ENCODE measurements around the gene ANKRD23. TPM values are rescaled to one million over a fixed set of nuclear protein-coding genes. Genes with fewer than 3 reads are reported as not detected.

The ANKRD23 gene
- total RNA-seq, 1 donor from 2014 or later: 0.98 TPM

DNA sequence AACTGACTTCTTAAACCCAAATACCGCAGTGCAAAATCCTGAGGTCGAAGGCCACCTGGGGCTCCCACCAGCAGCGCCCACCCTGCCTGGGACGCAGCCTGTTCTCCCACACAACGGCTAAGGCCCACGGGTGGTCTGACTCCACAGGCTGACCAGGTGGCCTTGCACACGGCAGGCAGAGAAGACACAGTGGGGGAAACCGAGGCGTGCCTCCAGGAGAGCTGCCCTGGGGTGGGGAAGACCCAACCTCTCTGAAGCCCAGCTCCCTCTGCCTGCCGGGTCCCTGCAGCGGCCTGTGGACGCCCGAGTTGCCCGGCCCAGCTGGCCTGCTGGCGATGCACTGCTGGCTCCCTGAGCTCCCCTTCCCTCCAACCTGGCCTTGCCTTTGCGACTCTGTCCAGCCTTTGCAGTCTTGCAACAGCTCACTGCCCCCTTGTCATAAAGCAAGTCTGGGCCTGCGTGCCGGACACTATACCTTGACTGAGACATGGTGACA is 35.8 kb upstream of the ANKRD23 start:
- Histone ChIP-seq H3K27me3 (no peaks in the 10 kb centered on the region), H3K4me1 (peaks cover 50% of the 10 kb centered on the region), H3K9me3 (no peaks in the 10 kb centered on the region), H3K36me3 (no peaks in the 10 kb centered on the region), H3K4me3 (no peak overlapping the region), H3K27ac (no peak overlapping the region)
- intact Hi-C loops (cut with DNase I): no loop called here
- TF ChIP-seq POLR2AphosphoS5 (IDR thresholded peaks at IDR 0.05; ENCODE audit: insufficient read depth in 1 of 2, low read depth in 1 of 2): no peak
- no peak for TF ChIP-seq POLR2A (IDR thresholded peaks at IDR 0.05)
- no peak for TF ChIP-seq CTCF (IDR thresholded peaks at IDR 0.05)
- no peak for DNase-seq (ENCODE audit: extremely low spot score in 2 of 2)

- TF ChIP-seq POLR2AphosphoS5 (IDR thresholded peaks at IDR 0.05; ENCODE audit: insufficient read depth in 1 of 2, low read depth in 1 of 2) (no peak), CTCF (IDR thresholded peaks at IDR 0.05) (no peak), POLR2A (IDR thresholded peaks at IDR 0.05) (no peak)
- intact Hi-C loops (cut with DNase I): no loop called here
- H3K4me1 ChIP-seq: peaks cover 50% of the 10 kb centered on the region
Observed at GRCh38 chr2:96878796-96879544, 35.1 kb upstream of the ANKRD23 start.

GRCh38 chr2:96878171-96878570 is 34.4 kb upstream of the ANKRD23 start:
- Histone ChIP-seq H3K4me3 (no peak overlapping the region), H3K27ac (no peak overlapping the region), H3K36me3 (no peaks in the 10 kb centered on the region), H3K4me1 (peaks cover 50% of the 10 kb centered on the region), H3K9me3 (no peaks in the 10 kb centered on the region), H3K27me3 (no peaks in the 10 kb centered on the region)
- no peak for TF ChIP-seq POLR2AphosphoS5 (IDR thresholded peaks at IDR 0.05; ENCODE audit: insufficient read depth in 1 of 2, low read depth in 1 of 2)
- TF ChIP-seq CTCF (IDR thresholded peaks at IDR 0.05): no peak
- no peak for TF ChIP-seq POLR2A (IDR thresholded peaks at IDR 0.05)
- intact Hi-C loops (cut with DNase I): no loop called here
- no peak for DNase-seq (ENCODE audit: extremely low spot score in 2 of 2)

More at GRCh38 chr2:96878796-96879544, 35.1 kb upstream of the ANKRD23 start:
- no peak overlapping the region for H3K27ac ChIP-seq
- no peaks in the 10 kb centered on the region for H3K27me3 ChIP-seq
- H3K4me3 ChIP-seq: no peak overlapping the region
- no peak for DNase-seq (ENCODE audit: extremely low spot score in 2 of 2)
- H3K36me3 ChIP-seq: no peaks in the 10 kb centered on the region
- no peaks in the 10 kb centered on the region for H3K9me3 ChIP-seq

DNA sequence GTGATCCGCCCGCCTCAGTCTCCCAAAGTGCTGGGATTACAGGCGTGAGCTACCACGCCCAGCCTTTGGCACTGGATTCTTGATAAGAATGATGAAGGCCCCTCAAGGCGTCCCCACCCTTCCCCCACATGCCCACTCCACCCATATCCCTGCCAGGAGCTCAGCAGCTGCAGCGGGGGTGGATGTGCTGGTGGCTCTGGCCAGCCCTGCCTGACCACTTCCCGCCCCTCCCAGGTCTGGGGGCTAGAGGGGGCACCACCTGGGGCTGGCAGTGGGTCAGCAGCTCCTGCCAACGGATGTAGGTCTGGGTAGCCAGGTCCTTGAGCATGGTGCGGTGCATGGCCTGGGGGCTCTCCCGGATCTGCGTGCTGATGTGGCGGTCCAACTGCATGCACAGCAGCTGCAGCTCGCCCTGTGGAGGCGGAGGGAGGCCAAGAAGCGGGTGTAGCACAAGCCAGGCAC is 33.8 kb upstream of the ANKRD23 start:
- no peak for TF ChIP-seq POLR2A (IDR thresholded peaks at IDR 0.05)
- no peak for TF ChIP-seq CTCF (IDR thresholded peaks at IDR 0.05)
- TF ChIP-seq POLR2AphosphoS5 (IDR thresholded peaks at IDR 0.05; ENCODE audit: insufficient read depth in 1 of 2, low read depth in 1 of 2): no peak
- no peaks in the 10 kb centered on the region for H3K27me3 ChIP-seq
- H3K27ac ChIP-seq: no peak overlapping the region
- DNase-seq (ENCODE audit: extremely low spot score in 2 of 2): no peak
- H3K36me3 ChIP-seq: no peaks in the 10 kb centered on the region
- intact Hi-C loops (cut with DNase I): no loop called here
- H3K9me3 ChIP-seq: no peaks in the 10 kb centered on the region
- H3K4me3 ChIP-seq: no peak overlapping the region
- peaks cover 50% of the 10 kb centered on the region for H3K4me1 ChIP-seq

- no peaks in the 10 kb centered on the region for H3K27me3 ChIP-seq
- TF ChIP-seq CTCF (IDR thresholded peaks at IDR 0.05) (no peak), POLR2AphosphoS5 (IDR thresholded peaks at IDR 0.05; ENCODE audit: insufficient read depth in 1 of 2, low read depth in 1 of 2) (no peak), POLR2A (IDR thresholded peaks at IDR 0.05) (no peak)
- intact Hi-C loops (cut with DNase I): no loop called here
- H3K4me1 ChIP-seq: peaks cover 45% of the 10 kb centered on the region
- H3K36me3 ChIP-seq: no peaks in the 10 kb centered on the region
- H3K9me3 ChIP-seq: no peaks in the 10 kb centered on the region
- DNase-seq (ENCODE audit: extremely low spot score in 2 of 2): no peak
- H3K27ac ChIP-seq: no peak overlapping the region
- H3K4me3 ChIP-seq: no peak overlapping the region
Observed at GRCh38 chr2:96877042-96877451, 33.2 kb upstream of the ANKRD23 start.

All from vagina (tissue), 2 donors.